Measurements from ENCODE around the gene OASL. TPM values are rescaled to one million over a fixed set of nuclear protein-coding genes. Genes with fewer than 3 reads are reported as not detected.

OASL gene
- total RNA-seq, 1 donor from 2014 or later: 0.11 TPM

GRCh38 chr12:121061831-121062230, 22.8 kb upstream of the OASL start:
- H3K4me1 Mint-ChIP-seq: peaks cover 2% of the 10 kb centered on the region
- no peak overlapping the region for H3K4me3 Mint-ChIP-seq
- H3K9me3 Mint-ChIP-seq: no peaks in the 10 kb centered on the region
- no peaks in the 10 kb centered on the region for H3K36me3 Mint-ChIP-seq
- no peak overlapping the region for H3K27ac Mint-ChIP-seq
- DNase-seq (ENCODE audit: low spot score in 2 of 2, unreplicated experiment in 2 of 2): peak in 1 of 2 experiments; percentile 11
- peaks cover 19% of the 10 kb centered on the region for H3K27me3 Mint-ChIP-seq (ENCODE audit: low read depth)
- TF ChIP-seq, protein P1, sequence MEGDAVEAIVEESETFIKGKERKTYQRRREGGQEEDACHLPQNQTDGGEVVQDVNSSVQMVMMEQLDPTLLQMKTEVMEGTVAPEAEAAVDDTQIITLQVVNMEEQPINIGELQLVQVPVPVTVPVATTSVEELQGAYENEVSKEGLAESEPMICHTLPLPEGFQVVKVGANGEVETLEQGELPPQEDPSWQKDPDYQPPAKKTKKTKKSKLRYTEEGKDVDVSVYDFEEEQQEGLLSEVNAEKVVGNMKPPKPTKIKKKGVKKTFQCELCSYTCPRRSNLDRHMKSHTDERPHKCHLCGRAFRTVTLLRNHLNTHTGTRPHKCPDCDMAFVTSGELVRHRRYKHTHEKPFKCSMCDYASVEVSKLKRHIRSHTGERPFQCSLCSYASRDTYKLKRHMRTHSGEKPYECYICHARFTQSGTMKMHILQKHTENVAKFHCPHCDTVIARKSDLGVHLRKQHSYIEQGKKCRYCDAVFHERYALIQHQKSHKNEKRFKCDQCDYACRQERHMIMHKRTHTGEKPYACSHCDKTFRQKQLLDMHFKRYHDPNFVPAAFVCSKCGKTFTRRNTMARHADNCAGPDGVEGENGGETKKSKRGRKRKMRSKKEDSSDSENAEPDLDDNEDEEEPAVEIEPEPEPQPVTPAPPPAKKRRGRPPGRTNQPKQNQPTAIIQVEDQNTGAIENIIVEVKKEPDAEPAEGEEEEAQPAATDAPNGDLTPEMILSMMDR (IDR thresholded peaks at IDR 0.05; ENCODE audit: unreplicated experiment): no peak

DNA sequence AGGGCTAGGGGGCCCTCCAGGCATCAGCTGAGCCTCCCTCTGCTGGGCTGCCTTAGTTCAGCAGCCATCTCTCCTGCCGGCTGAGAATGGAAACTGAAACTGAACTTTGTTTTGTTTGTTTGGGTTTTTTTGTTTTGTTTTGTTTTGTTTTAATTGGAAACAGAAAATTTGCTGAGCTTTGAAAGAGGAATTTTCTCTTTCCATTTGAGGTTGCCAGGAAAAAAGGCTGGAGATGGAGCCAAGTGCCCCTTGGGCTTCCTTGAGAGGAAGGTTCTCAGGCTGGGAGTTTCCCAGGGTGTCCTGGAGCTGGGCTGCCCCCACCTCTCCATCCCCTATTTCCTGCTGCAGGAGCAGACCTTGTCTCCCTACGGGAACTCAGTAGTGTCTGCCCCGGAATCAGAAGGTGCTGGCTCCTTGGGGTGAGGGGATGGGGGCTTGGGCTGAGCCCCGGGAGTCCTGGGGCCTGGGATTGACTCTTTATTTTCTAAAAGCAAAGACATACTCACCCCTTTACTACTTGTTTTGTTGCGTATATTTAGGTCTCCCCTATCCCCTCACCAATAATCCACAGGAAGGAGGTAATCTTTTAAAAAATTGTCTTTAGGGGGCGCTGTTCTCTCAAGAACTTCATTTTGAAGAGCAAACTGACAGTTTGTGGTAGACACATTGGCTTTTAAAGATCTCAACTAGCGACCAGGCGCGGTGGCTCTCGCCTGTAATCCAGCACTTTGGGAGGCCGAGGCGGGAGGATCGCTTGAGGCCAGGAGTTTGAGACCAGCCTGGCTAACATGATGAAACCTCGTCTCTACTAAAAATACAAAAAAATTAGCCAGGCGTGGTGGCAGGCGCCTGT, 21.3 kb upstream of the OASL start:
- TF ChIP-seq, protein P1 (IDR thresholded peaks at IDR 0.05; ENCODE audit: unreplicated experiment): peak; percentile 63
- Mint-ChIP-seq H3K4me3 (no peak overlapping the region), H3K4me1 (peaks cover 2% of the 10 kb centered on the region), H3K27ac (peak overlapping the region; percentile 72), H3K27me3 (ENCODE audit: low read depth) (peaks cover 12% of the 10 kb centered on the region), H3K36me3 (no peaks in the 10 kb centered on the region), H3K9me3 (no peaks in the 10 kb centered on the region)
- DNase-seq (ENCODE audit: low spot score in 2 of 2, unreplicated experiment in 2 of 2): peak in 1 of 2 experiments; percentile 37

DNA sequence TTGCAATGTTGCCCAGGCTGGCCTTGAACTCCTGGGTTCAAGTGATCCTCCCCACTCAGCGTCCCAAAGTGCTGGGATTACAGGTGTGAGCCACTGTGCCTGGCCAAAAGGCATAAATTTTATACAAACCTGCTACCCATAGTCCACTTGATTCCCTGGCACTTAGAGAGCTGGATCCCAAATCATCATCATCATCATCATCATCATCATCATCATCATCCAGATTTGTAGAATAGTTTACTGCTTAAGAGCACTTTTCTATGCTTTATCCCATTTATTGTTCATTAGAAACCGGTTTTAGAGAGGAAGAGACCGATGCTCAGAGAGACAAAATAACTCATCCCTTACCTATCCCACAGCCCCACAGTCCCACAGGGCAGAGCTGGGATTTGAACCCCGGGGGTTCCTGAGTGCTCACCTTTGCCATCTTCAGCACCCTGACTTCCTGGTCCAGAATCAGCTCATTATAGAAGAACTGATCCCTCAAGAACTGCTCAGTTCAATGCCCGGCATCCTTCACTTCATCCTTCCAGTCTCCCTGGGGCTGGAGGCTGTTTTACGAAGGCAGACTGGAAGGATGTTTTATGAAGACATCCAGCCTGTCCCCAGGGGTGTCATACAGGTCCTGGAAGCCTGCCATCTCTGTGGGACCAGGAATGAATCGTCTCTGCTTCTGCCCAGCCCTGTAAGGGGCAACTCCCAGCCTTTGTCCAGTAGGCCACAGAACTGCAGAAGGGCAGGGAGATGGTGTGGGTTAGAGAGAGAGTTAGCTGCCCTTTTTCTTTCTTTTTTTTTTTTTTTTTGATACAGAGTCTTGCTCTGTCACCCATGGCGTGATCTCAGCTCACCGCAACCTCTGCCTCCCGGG, 20.2 kb upstream of the OASL start:
- Mint-ChIP-seq H3K4me3 (no peak overlapping the region), H3K27ac (no peak overlapping the region), H3K4me1 (peaks cover 2% of the 10 kb centered on the region), H3K36me3 (no peaks in the 10 kb centered on the region), H3K9me3 (no peaks in the 10 kb centered on the region), H3K27me3 (ENCODE audit: low read depth) (peaks cover 9% of the 10 kb centered on the region)
- TF ChIP-seq, protein P1 (IDR thresholded peaks at IDR 0.05; ENCODE audit: unreplicated experiment): no peak
- peak in 1 of 2 experiments; percentile 22 for DNase-seq (ENCODE audit: low spot score in 2 of 2, unreplicated experiment in 2 of 2)

DNA sequence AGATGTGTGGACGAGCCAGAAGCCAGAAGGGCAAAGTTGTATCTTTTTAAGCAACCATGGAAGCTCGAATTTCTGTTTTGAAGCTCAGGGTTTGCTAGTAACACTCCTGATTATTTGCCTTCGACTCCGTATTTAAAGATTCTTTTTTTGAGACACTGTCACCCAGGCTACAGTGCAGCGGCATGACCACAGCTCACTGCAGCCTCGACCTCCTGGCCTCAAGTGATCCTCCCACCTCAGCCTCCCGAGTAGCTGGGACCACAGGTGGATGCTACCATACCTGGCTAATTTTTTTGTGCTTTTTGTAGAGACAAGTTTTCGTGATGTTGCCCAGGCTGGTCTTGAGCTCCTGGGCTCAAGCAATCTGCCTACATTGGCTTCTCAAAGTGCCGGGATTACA, 18.7 kb upstream of the OASL start:
- peak in 1 of 2 experiments; percentile 28 for DNase-seq (ENCODE audit: low spot score in 2 of 2, unreplicated experiment in 2 of 2)
- Mint-ChIP-seq H3K4me1 (peaks cover 2% of the 10 kb centered on the region), H3K27ac (no peak overlapping the region), H3K36me3 (no peaks in the 10 kb centered on the region), H3K9me3 (no peaks in the 10 kb centered on the region), H3K27me3 (ENCODE audit: low read depth) (peaks cover 9% of the 10 kb centered on the region), H3K4me3 (no peak overlapping the region)
- TF ChIP-seq, protein P1 (IDR thresholded peaks at IDR 0.05; ENCODE audit: unreplicated experiment): no peak

GRCh38 chr12:121053706-121054105, 14.7 kb upstream of the OASL start:
- Mint-ChIP-seq H3K4me1 (no peaks in the 10 kb centered on the region), H3K9me3 (no peaks in the 10 kb centered on the region), H3K27me3 (ENCODE audit: low read depth) (peaks cover 29% of the 10 kb centered on the region), H3K27ac (no peak overlapping the region), H3K4me3 (no peak overlapping the region), H3K36me3 (no peaks in the 10 kb centered on the region)
- TF ChIP-seq, protein P1 (IDR thresholded peaks at IDR 0.05; ENCODE audit: unreplicated experiment): no peak
- no peak for DNase-seq (ENCODE audit: low spot score in 2 of 2, unreplicated experiment in 2 of 2)
